ENCODE data around the gene KRT26.

Gene KRT26

GRCh38 chr17:40793832-40794231, 21.8 kb upstream of the KRT26 start:
- Histone ChIP-seq H3K9me2 (replicated peaks; ENCODE audit: insufficient read depth, low read length) (no peaks in the 10 kb centered on the region), H3K79me2 (ENCODE audit: low read length) (no peaks in the 10 kb centered on the region), H3K9ac (ENCODE audit: low read length) (no peak overlapping the region), H2AFZ (ENCODE audit: low read length) (no peak overlapping the region), H3K27me3 (replicated peaks; ENCODE audit: insufficient read depth, low read length) (no peaks in the 10 kb centered on the region), H3F3A (ENCODE audit: insufficient read depth, low read length) (no peaks in the 10 kb centered on the region), H3K9me3 (replicated peaks; ENCODE audit: insufficient read depth, low read length) (no peaks in the 10 kb centered on the region), H3K4me2 (ENCODE audit: low read depth, low read length) (no peak overlapping the region), H3K4me1 (ENCODE audit: low read length) (no peaks in the 10 kb centered on the region), H3K27ac (ENCODE audit: low read length) (no peak overlapping the region), H4K20me1 (ENCODE audit: insufficient read depth, low read length) (no peaks in the 10 kb centered on the region), H3K36me3 (replicated peaks; ENCODE audit: insufficient read depth, low read length) (no peaks in the 10 kb centered on the region), H3K4me3 (ENCODE audit: low read length) (no peak overlapping the region)
- no peak for TF ChIP-seq EZH2 (optimal IDR thresholded peaks at IDR 0.05; ENCODE audit: low read depth, low read length)
- TF ChIP-seq EZH2phosphoT487 (IDR thresholded peaks at IDR 0.05; ENCODE audit: low read length), result no peak
- no peak for TF ChIP-seq CTCF (IDR thresholded peaks at IDR 0.05; ENCODE audit: low read length)
- no peak for DNase-seq

GRCh38 chr17:40791787-40792436, 19.9 kb upstream of the KRT26 start:
- H3K27ac ChIP-seq (ENCODE audit: low read length), result no peak overlapping the region
- no peak overlapping the region for H3K4me3 ChIP-seq (ENCODE audit: low read length)
- H4K20me1 ChIP-seq (ENCODE audit: insufficient read depth, low read length), result no peaks in the 10 kb centered on the region
- DNase-seq, result peak; percentile 31
- no peaks in the 10 kb centered on the region for H3K27me3 ChIP-seq (replicated peaks; ENCODE audit: insufficient read depth, low read length)
- no peaks in the 10 kb centered on the region for H3F3A ChIP-seq (ENCODE audit: insufficient read depth, low read length)
- H2AFZ ChIP-seq (ENCODE audit: low read length), result no peak overlapping the region
- no peak overlapping the region for H3K4me2 ChIP-seq (ENCODE audit: low read depth, low read length)
- H3K79me2 ChIP-seq (ENCODE audit: low read length), result no peaks in the 10 kb centered on the region
- H3K9ac ChIP-seq (ENCODE audit: low read length), result no peak overlapping the region
- H3K4me1 ChIP-seq (ENCODE audit: low read length), result no peaks in the 10 kb centered on the region
- H3K36me3 ChIP-seq (replicated peaks; ENCODE audit: insufficient read depth, low read length), result no peaks in the 10 kb centered on the region
- H3K9me3 ChIP-seq (replicated peaks; ENCODE audit: insufficient read depth, low read length), result no peaks in the 10 kb centered on the region
- TF ChIP-seq CTCF (IDR thresholded peaks at IDR 0.05; ENCODE audit: low read length) (peak; percentile 58), EZH2 (optimal IDR thresholded peaks at IDR 0.05; ENCODE audit: low read depth, low read length) (no peak)
- no peaks in the 10 kb centered on the region for H3K9me2 ChIP-seq (replicated peaks; ENCODE audit: insufficient read depth, low read length)

GRCh38 chr17:40791111-40791510, 19.1 kb upstream of the KRT26 start:
- no peak overlapping the region for H2AFZ ChIP-seq (ENCODE audit: low read length)
- H3K4me3 ChIP-seq (ENCODE audit: low read length), result no peak overlapping the region
- TF ChIP-seq EZH2 (optimal IDR thresholded peaks at IDR 0.05; ENCODE audit: low read depth, low read length), result no peak
- TF ChIP-seq EZH2phosphoT487 (IDR thresholded peaks at IDR 0.05; ENCODE audit: low read length), result no peak
- no peak for TF ChIP-seq CTCF (IDR thresholded peaks at IDR 0.05; ENCODE audit: low read length)
- H3K36me3 ChIP-seq (replicated peaks; ENCODE audit: insufficient read depth, low read length), result no peaks in the 10 kb centered on the region
- no peaks in the 10 kb centered on the region for H3K27me3 ChIP-seq (replicated peaks; ENCODE audit: insufficient read depth, low read length)
- no peak overlapping the region for H3K4me2 ChIP-seq (ENCODE audit: low read depth, low read length)
- no peak overlapping the region for H3K9ac ChIP-seq (ENCODE audit: low read length)
- no peaks in the 10 kb centered on the region for H4K20me1 ChIP-seq (ENCODE audit: insufficient read depth, low read length)
- no peaks in the 10 kb centered on the region for H3K9me2 ChIP-seq (replicated peaks; ENCODE audit: insufficient read depth, low read length)
- H3K79me2 ChIP-seq (ENCODE audit: low read length), result no peaks in the 10 kb centered on the region
- no peaks in the 10 kb centered on the region for H3K9me3 ChIP-seq (replicated peaks; ENCODE audit: insufficient read depth, low read length)
- no peak overlapping the region for H3K27ac ChIP-seq (ENCODE audit: low read length)
- H3K4me1 ChIP-seq (ENCODE audit: low read length), result no peaks in the 10 kb centered on the region
- no peak for DNase-seq
- H3F3A ChIP-seq (ENCODE audit: insufficient read depth, low read length), result no peaks in the 10 kb centered on the region
